IMR-90 (cell line): Measurements from ENCODE around the gene MAGI1. TPM values are rescaled to one million over a fixed set of nuclear protein-coding genes. Genes with fewer than 3 reads are reported as not detected.

ENCODE experiments used
- ATAC-seq: fragments of 200-7000 bp; cut with Tn5 transposase; 2 replicates; pipeline ENCODE4 v1.9.1; 2020; ENCODE audit warnings: low read depth, mild to moderate bottlenecking, moderate library complexity
- BruUV-seq: library from RNA; stranded (reverse); fragments of 400-500 nt; replicated peaks from 2 replicates; lab custom pipeline; 2021; lab: Mats Ljungman, UMichigan
- CTCF ChIA-PET: fragments of 300-600 bp; formaldehyde crosslinking; extraction: SDS; loops from one replicate; lab custom pipeline; 2021; ENCODE audit warnings: antibody characterized with exemption; lab: Yijun Ruan, JAX
- POLR2A ChIA-PET: fragments of 300-600 bp; sonication (Branson Sonifier 250); formaldehyde crosslinking; loops from one replicate; lab custom pipeline; 2022; ENCODE audit warnings: antibody characterized with exemption; ENCODE audit not compliant: unreplicated experiment; lab: Charles Lee
- DNase-seq: peaks from one replicate; pipeline ENCODE4 v3.0.0; 2013
- H2AFZ ChIP-seq: replicated peaks from 2 replicates; pipeline ENCODE3; 2013; ENCODE audit warnings: low read length, mild to moderate bottlenecking; ENCODE audit not compliant: poor library complexity
- H2AK5ac ChIP-seq: 2 replicates; pipeline ENCODE4 v1.6.1; 2013; ENCODE audit warnings: low read depth, low read length, inconsistent platforms
- H2AK9ac ChIP-seq: replicated peaks from 2 replicates; pipeline ENCODE3; 2013; ENCODE audit warnings: mild to moderate bottlenecking, low read depth, low read length, moderate library complexity; ENCODE audit not compliant: poor library complexity
- H2BK120ac ChIP-seq: 2 replicates; pipeline ENCODE4 v1.6.1; 2013; ENCODE audit warnings: low read depth, low read length, inconsistent platforms
- H2BK15ac ChIP-seq: 3 replicates; pipeline ENCODE4 v1.6.1; 2013; ENCODE audit warnings: low read depth, low read length, inconsistent platforms
- H2BK20ac ChIP-seq: 2 replicates; pipeline ENCODE4 v1.6.1; 2013; ENCODE audit warnings: low read depth, mild to moderate bottlenecking, inconsistent platforms, low read length, moderate library complexity
- H2BK5ac ChIP-seq: 2 replicates; pipeline ENCODE4 v1.6.1; 2013; ENCODE audit warnings: mild to moderate bottlenecking, low read depth, low read length, inconsistent platforms; ENCODE audit not compliant: poor library complexity, severe bottlenecking
- H3K14ac ChIP-seq: replicated peaks from 2 replicates; pipeline ENCODE4 v1.6.1; 2013; ENCODE audit warnings: low read depth, low read length, inconsistent platforms
- H3K18ac ChIP-seq: 2 replicates; pipeline ENCODE4 v1.6.1; 2013; ENCODE audit warnings: low read depth, low read length, control low read depth
- H3K23ac ChIP-seq: 2 replicates; pipeline ENCODE4 v1.6.1; 2013; ENCODE audit warnings: low read depth, low read length, inconsistent platforms
- H3K27ac ChIP-seq: 2 replicates; pipeline ENCODE4 v1.5.1; 2013; ENCODE audit warnings: mild to moderate bottlenecking, control low read depth, low read length; ENCODE audit not compliant: insufficient read depth
- H3K27me3 ChIP-seq: 2 replicates; pipeline ENCODE4 v1.6.1; 2013; ENCODE audit warnings: low read length; ENCODE audit not compliant: control insufficient read depth, insufficient read depth
- H3K36me3 ChIP-seq: 2 replicates; pipeline ENCODE4 v1.6.1; 2013; ENCODE audit warnings: low read length, mixed read lengths; ENCODE audit not compliant: control insufficient read depth, insufficient read depth
- H3K4ac ChIP-seq: 2 replicates; pipeline ENCODE4 v1.6.1; 2013; ENCODE audit warnings: low read depth, low read length, inconsistent platforms
- H3K4me1 ChIP-seq: 2 replicates; pipeline ENCODE4 v1.6.1; 2013; ENCODE audit warnings: low read length, mixed read lengths; ENCODE audit not compliant: control insufficient read depth, insufficient read depth
- H3K4me2 ChIP-seq: 2 replicates; pipeline ENCODE4 v1.6.1; 2013; ENCODE audit warnings: low read depth, mild to moderate bottlenecking, control low read depth, low read length, moderate library complexity
- H3K4me3 ChIP-seq: 2 replicates; pipeline ENCODE4 v1.5.1; 2013; ENCODE audit warnings: low read depth, mild to moderate bottlenecking, control low read depth, low read length, moderate library complexity; ENCODE audit not compliant: insufficient read depth
- H3K56ac ChIP-seq: 2 replicates; pipeline ENCODE4 v1.6.1; 2013; ENCODE audit warnings: low read length, inconsistent platforms; ENCODE audit not compliant: insufficient read depth; ENCODE audit errors: extremely low read depth
- H3K79me1 ChIP-seq, 2 experiments: 2 replicates each; pipeline ENCODE4 v1.6.1; 2013; ENCODE audit warnings: low read length in 2 of 2, inconsistent platforms in 1 of 2, low read depth in 1 of 2
- H3K9ac ChIP-seq: 2 replicates; pipeline ENCODE4 v1.6.1; 2013; ENCODE audit warnings: low read depth, low read length, control low read depth
- H3K9me1 ChIP-seq: 2 replicates; pipeline ENCODE4 v1.6.1; 2013; ENCODE audit warnings: low read length, inconsistent platforms; ENCODE audit not compliant: insufficient read depth
- H3K9me3 ChIP-seq: 2 replicates; pipeline ENCODE4 v1.6.1; 2013; ENCODE audit warnings: low read length; ENCODE audit not compliant: control insufficient read depth, insufficient read depth
- H4K20me1 ChIP-seq: 2 replicates; pipeline ENCODE4 v1.6.1; 2013; ENCODE audit warnings: low read length, inconsistent platforms; ENCODE audit not compliant: insufficient read depth
- H4K5ac ChIP-seq: 2 replicates; pipeline ENCODE4 v1.6.1; 2013; ENCODE audit warnings: mild to moderate bottlenecking, low read depth, low read length, control low read depth
- H4K8ac ChIP-seq, 2 experiments: 2 replicates each; pipeline ENCODE4 v1.6.1; 2013; ENCODE audit warnings: low read depth in 2 of 2, low read length in 2 of 2, control low read depth in 1 of 2, inconsistent platforms in 1 of 2
- H4K91ac ChIP-seq: 2 replicates; pipeline ENCODE4 v1.6.1; 2013; ENCODE audit warnings: low read depth, low read length, inconsistent platforms; ENCODE audit not compliant: insufficient read depth
- BHLHE40 ChIP-seq: fragments of 150-350 bp; IDR thresholded peaks from 2 replicates; pipeline ENCODE4 v1.6.1; 2016; ENCODE audit warnings: mild to moderate bottlenecking, low read depth, low read length
- CEBPB ChIP-seq: IDR thresholded peaks from 2 replicates; pipeline ENCODE4 v1.6.1; 2012; ENCODE audit warnings: low read depth, low read length, improper control_type of control experiment
- MAFK ChIP-seq: IDR thresholded peaks from 2 replicates; pipeline ENCODE4 v1.6.1; 2012; ENCODE audit warnings: low read depth, low read length, improper control_type of control experiment
- MAZ ChIP-seq: IDR thresholded peaks from 2 replicates; pipeline ENCODE4 v1.6.1; 2012; ENCODE audit warnings: low read depth, mild to moderate bottlenecking, low read length, improper control_type of control experiment, moderate library complexity, borderline replicate concordance
- MXI1 ChIP-seq: IDR thresholded peaks from 2 replicates; pipeline ENCODE4 v1.6.1; 2012; ENCODE audit warnings: low read depth, mild to moderate bottlenecking, low read length, moderate library complexity, borderline replicate concordance
- NFE2L2 ChIP-seq: fragments of 150-350 bp; IDR thresholded peaks from 2 replicates; pipeline ENCODE4 v1.6.1; 2016; ENCODE audit warnings: low read depth, mild to moderate bottlenecking, low read length
- RAD21 ChIP-seq: IDR thresholded peaks from 2 replicates; pipeline ENCODE4 v1.6.1; 2012; ENCODE audit warnings: low read length, improper control_type of control experiment
- RCOR1 ChIP-seq: IDR thresholded peaks from 2 replicates; pipeline ENCODE4 v1.6.1; 2012; ENCODE audit warnings: mild to moderate bottlenecking, low read length, improper control_type of control experiment; ENCODE audit not compliant: insufficient replicate concordance
- RFX5 ChIP-seq: IDR thresholded peaks from 2 replicates; pipeline ENCODE4 v1.8.0; 2012; ENCODE audit warnings: low read depth, mild to moderate bottlenecking, low read length, moderate library complexity
- SMC3 ChIP-seq: fragments of 150-350 bp; IDR thresholded peaks from 2 replicates; pipeline ENCODE4 v1.6.1; 2016; ENCODE audit warnings: low read depth, mild to moderate bottlenecking, antibody characterized with exemption, low read length, moderate library complexity
- WGBS, 2 experiments: methylation state at CpG; one replicate each; pipeline versions ENCODE4 v1.1.5 to v1.1.7; 2013; ENCODE audit warnings: missing lambda C conversion rate in 2 of 2; ENCODE audit not compliant: insufficient read length in 1 of 2; ENCODE audit errors: extremely low coverage in 2 of 2; 5-methylcytosine and 5-hydroxymethylcytosine counted together
- dilution Hi-C: fragments of 300-500 bp; cut with HindIII; formaldehyde crosslinking; loops from one replicate; pipeline ENCODE4 v1.14.3; 2018; ENCODE audit warnings: low sequenced_read_pairs; ENCODE audit not compliant: unreplicated experiment
- in situ Hi-C: fragments of 300-500 bp; cut with MboI; formaldehyde crosslinking; loops from 3 replicates; pipeline ENCODE4 v1.14.3; 2019; ENCODE audit warnings: low sequenced_read_pairs, inconsistent platforms, mixed read lengths
- intact Hi-C: fragments of 100-400 bp; cut with micrococcal nuclease; formaldehyde crosslinking; loops from 2 replicates; pipeline ENCODE4 v1.10.0; 2022
- polyA plus RNA-seq, 3 experiments: library from polyadenylated mRNA; depleted of rRNA; stranded (reverse); fragments of >200 nt; gene quantifications; 2 replicates each; pipeline ENCODE4 v1.2.3, GENCODE V29; 2012; ENCODE audit warnings: low replicate concordance in 1 of 3
- total RNA-seq: library from RNA; depleted of rRNA; stranded (reverse); fragments of >200 nt; gene quantifications from 2 replicates; pipeline ENCODE4 v1.2.3, GENCODE V29; 2012
- TF ChIP-seq, protein P1 (sequence below): fragments of 150-350 bp; IDR thresholded peaks from 2 replicates; pipeline ENCODE4 v1.6.1; 2017; ENCODE audit warnings: mild to moderate bottlenecking, antibody characterized with exemption, low read length, low read depth
- TF ChIP-seq, protein P2 (sequence below): conservative IDR thresholded peaks from 2 replicates; pipeline ENCODE4 v1.5.1; 2012; ENCODE audit warnings: mild to moderate bottlenecking, low read depth, low read length, improper control_type of control experiment
- TF ChIP-seq, protein P3 (sequence below): fragments of 150-350 bp; IDR thresholded peaks from 2 replicates; pipeline ENCODE4 v1.6.1; 2016; ENCODE audit warnings: low read depth, mild to moderate bottlenecking, low read length, moderate library complexity, borderline replicate concordance

MAGI1 gene
- total and polyA plus RNA-seq, 2 of the 4 experiments (the other 2 are of a cell fraction): 14.5 to 24.2 TPM

DNA sequence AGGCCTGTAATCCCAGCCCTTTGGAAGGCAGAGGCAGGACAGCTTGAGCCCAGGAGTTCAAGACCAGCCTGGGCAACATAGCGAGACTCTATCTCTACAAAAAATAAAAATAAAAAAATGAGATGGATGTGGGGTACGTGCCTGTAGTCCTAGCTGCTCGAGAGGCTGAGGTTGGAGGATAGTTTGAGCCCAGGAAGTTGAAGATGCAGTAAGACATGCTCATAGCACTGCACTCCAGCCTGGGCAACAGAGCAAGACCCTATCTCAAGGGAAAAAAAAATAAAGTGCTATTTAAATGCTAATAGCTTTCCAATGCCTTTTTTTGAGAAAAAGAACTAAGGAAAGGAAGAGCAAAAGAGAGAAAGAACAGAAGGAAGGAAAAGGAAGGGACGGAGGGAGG lies 94.5 kb downstream of the MAGI1 start:
- H3K9ac ChIP-seq: no peak overlapping the region
- H4K20me1 ChIP-seq: no peaks in the 10 kb centered on the region
- H2BK5ac ChIP-seq: no peak overlapping the region
- CTCF ChIA-PET: no interaction called here
- H3K18ac ChIP-seq: no peak overlapping the region
- H3K4me3 ChIP-seq: no peak overlapping the region
- BruUV-seq: no TSS peak
- H3K56ac ChIP-seq: no peak overlapping the region
- H2BK20ac ChIP-seq: no peak overlapping the region
- no peak overlapping the region for H2BK120ac ChIP-seq
- no peak overlapping the region for H2AFZ ChIP-seq
- no peak overlapping the region for H4K5ac ChIP-seq
- no peak overlapping the region for H2AK5ac ChIP-seq
- dilution Hi-C loops: no loop called here
- H2BK15ac ChIP-seq: no peak overlapping the region
- no peak overlapping the region for H3K4ac ChIP-seq
- H2AK9ac ChIP-seq: no peak overlapping the region
- H3K4me1 ChIP-seq: peaks cover 5% of the 10 kb centered on the region; the same call in 1 of the 2 replicates
- H3K9me1 ChIP-seq: no peaks in the 10 kb centered on the region; the same call in 1 of the 2 replicates
- no peaks in the 10 kb centered on the region for H3K36me3 ChIP-seq
- POLR2A ChIA-PET: no interaction called here
- H3K27ac ChIP-seq: no peak overlapping the region
- intact Hi-C loops: no loop called here
- DNase-seq (no peak), ATAC-seq (no peak)
- H3K9me3 ChIP-seq: no peaks in the 10 kb centered on the region
- no peaks in the 10 kb centered on the region for H3K27me3 ChIP-seq
- no peak overlapping the region for H3K23ac ChIP-seq
- no peak overlapping the region for H4K91ac ChIP-seq
- no peak overlapping the region for H3K4me2 ChIP-seq
- TF ChIP-seq MXI1 (no peak), RAD21 (no peak), BHLHE40 (no peak), RCOR1 (no peak), SMC3 (no peak), MAFK (no peak), RFX5 (no peak), CEBPB (no peak), MAZ (no peak), NFE2L2 (no peak)
- TF ChIP-seq, protein P1, sequence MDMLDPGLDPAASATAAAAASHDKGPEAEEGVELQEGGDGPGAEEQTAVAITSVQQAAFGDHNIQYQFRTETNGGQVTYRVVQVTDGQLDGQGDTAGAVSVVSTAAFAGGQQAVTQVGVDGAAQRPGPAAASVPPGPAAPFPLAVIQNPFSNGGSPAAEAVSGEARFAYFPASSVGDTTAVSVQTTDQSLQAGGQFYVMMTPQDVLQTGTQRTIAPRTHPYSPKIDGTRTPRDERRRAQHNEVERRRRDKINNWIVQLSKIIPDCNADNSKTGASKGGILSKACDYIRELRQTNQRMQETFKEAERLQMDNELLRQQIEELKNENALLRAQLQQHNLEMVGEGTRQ: no peak
- TF ChIP-seq, protein P2, sequence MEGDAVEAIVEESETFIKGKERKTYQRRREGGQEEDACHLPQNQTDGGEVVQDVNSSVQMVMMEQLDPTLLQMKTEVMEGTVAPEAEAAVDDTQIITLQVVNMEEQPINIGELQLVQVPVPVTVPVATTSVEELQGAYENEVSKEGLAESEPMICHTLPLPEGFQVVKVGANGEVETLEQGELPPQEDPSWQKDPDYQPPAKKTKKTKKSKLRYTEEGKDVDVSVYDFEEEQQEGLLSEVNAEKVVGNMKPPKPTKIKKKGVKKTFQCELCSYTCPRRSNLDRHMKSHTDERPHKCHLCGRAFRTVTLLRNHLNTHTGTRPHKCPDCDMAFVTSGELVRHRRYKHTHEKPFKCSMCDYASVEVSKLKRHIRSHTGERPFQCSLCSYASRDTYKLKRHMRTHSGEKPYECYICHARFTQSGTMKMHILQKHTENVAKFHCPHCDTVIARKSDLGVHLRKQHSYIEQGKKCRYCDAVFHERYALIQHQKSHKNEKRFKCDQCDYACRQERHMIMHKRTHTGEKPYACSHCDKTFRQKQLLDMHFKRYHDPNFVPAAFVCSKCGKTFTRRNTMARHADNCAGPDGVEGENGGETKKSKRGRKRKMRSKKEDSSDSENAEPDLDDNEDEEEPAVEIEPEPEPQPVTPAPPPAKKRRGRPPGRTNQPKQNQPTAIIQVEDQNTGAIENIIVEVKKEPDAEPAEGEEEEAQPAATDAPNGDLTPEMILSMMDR: no peak
- TF ChIP-seq, protein P3, sequence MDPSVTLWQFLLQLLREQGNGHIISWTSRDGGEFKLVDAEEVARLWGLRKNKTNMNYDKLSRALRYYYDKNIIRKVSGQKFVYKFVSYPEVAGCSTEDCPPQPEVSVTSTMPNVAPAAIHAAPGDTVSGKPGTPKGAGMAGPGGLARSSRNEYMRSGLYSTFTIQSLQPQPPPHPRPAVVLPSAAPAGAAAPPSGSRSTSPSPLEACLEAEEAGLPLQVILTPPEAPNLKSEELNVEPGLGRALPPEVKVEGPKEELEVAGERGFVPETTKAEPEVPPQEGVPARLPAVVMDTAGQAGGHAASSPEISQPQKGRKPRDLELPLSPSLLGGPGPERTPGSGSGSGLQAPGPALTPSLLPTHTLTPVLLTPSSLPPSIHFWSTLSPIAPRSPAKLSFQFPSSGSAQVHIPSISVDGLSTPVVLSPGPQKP: no peak
- no peak overlapping the region for H4K8ac ChIP-seq
- no peak overlapping the region for H3K14ac ChIP-seq
- no CpG with 5 or more reads among the region's 4 CpGs for WGBS, 2 experiments
- in situ Hi-C loops: no loop called here
- peaks cover 25 to 58% of the 10 kb centered on the region in 2 experiments for H3K79me1 ChIP-seq
